RWPE2 (cell line): Measurements from ENCODE around the gene ONECUT1.
A peak's percentile ranks its signal among the peaks of the same experiment; 100 is the strongest.

Experiments
- ATAC-seq: fragments of 200-7000 bp; cut with Tn5 transposase; 3 replicates; pipeline ENCODE4 v1.9.1; 2021; ENCODE audit warnings: low read depth
- DNase-seq: peaks from one replicate; pipeline ENCODE4 v3.0.0-alpha.2; 2020; ENCODE audit warnings: low spot score
- H3K27ac ChIP-seq: fragments of 450-650 bp; 2 replicates; pipeline ENCODE4 v1.5.1; 2017; ENCODE audit warnings: mild to moderate bottlenecking; ENCODE audit not compliant: poor library complexity, severe bottlenecking
- H3K27me3 ChIP-seq: fragments of 250-450 bp; sonication (Bioruptor Pico); 2 replicates; pipeline ENCODE4 v1.5.1; 2021; ENCODE audit warnings: mild to moderate bottlenecking, moderate library complexity; ENCODE audit not compliant: insufficient read depth, poor library complexity, severe bottlenecking
- H3K36me3 ChIP-seq: fragments of 250-450 bp; sonication (Bioruptor Pico); 2 replicates; pipeline ENCODE4 v1.5.1; 2020; ENCODE audit warnings: low read depth, mild to moderate bottlenecking, moderate library complexity
- H3K4me1 ChIP-seq: fragments of 250-450 bp; sonication (Bioruptor Pico); 2 replicates; pipeline ENCODE4 v1.5.1; 2021; ENCODE audit warnings: mild to moderate bottlenecking, moderate library complexity; ENCODE audit not compliant: insufficient read depth, poor library complexity, severe bottlenecking
- H3K4me3 ChIP-seq: fragments of 250-450 bp; sonication (Bioruptor Pico); 2 replicates; pipeline ENCODE4 v1.5.1; 2021; ENCODE audit warnings: mild to moderate bottlenecking, moderate library complexity; ENCODE audit not compliant: severe bottlenecking
- H3K9me3 ChIP-seq: fragments of 250-450 bp; sonication (Bioruptor Pico); 2 replicates; pipeline ENCODE4 v1.5.1; 2021; ENCODE audit warnings: mild to moderate bottlenecking, moderate library complexity; ENCODE audit not compliant: severe bottlenecking
- CTCF ChIP-seq: fragments of 450-650 bp; IDR thresholded peaks from one replicate; pipeline ENCODE4 v1.5.1; 2017; ENCODE audit warnings: mild to moderate bottlenecking, moderate library complexity; ENCODE audit not compliant: poor library complexity, severe bottlenecking

The ONECUT1 gene

DNA sequence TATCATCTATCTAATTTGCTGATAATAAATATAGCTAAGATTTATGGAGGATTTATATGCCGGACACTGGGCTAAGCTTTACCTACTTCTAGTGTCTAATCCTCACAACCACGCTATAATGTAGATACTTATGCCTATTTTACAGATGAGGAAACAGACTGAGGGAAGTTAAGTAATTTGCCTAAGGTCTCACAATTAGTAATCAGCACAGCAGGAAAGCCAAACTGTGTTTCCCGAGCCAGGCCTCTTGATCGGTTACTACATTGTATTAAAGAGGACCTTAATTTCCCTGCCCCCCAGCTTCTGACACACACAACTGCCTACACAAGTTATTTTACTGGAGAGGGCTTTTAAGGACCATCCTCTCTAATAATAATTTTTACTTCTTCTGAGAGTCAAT is 40.9 kb downstream of the ONECUT1 start:
- no peak overlapping the region for H3K27ac ChIP-seq
- H3K4me3 ChIP-seq: no peak overlapping the region
- ATAC-seq (no peak), DNase-seq (no peak)
- no peaks in the 10 kb centered on the region for H3K9me3 ChIP-seq
- no peaks in the 10 kb centered on the region for H3K4me1 ChIP-seq
- peaks cover 12% of the 10 kb centered on the region for H3K27me3 ChIP-seq
- no peak for TF ChIP-seq CTCF
- no peaks in the 10 kb centered on the region for H3K36me3 ChIP-seq

DNA sequence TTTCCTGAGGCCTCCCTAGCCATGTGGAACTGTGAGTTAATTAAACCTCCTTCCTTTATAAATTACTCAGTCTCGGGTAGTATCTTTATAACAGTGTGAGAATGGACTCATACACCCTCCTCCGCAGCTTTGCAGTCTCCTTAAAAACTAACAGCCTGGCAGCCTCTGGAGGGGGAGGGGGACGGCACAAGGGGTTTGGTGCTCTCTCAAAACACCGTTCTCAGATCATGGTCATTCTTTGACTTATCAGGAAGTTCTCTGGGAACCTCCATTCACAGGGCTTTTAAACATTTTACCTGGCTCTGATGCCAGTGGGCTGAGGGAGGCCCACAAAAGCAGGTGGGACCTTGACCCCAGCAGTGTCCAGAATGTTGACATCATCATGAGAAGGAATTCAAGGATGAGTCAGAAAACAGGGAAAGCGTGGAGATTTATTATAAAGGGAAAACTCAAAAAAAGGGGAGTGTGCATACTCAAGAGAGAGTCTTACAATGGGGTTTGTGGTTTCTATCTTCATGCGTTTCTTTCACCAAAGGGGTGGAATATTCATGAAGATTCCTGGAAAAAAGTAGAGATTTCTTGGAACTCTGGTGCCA is 43.9 kb downstream of the ONECUT1 start:
- ATAC-seq (no peak), DNase-seq (no peak)
- Histone ChIP-seq H3K36me3 (no peaks in the 10 kb centered on the region), H3K4me3 (no peak overlapping the region), H3K27me3 (peaks cover 3% of the 10 kb centered on the region), H3K9me3 (no peaks in the 10 kb centered on the region), H3K4me1 (no peaks in the 10 kb centered on the region), H3K27ac (no peak overlapping the region)
- no peak for TF ChIP-seq CTCF

DNA sequence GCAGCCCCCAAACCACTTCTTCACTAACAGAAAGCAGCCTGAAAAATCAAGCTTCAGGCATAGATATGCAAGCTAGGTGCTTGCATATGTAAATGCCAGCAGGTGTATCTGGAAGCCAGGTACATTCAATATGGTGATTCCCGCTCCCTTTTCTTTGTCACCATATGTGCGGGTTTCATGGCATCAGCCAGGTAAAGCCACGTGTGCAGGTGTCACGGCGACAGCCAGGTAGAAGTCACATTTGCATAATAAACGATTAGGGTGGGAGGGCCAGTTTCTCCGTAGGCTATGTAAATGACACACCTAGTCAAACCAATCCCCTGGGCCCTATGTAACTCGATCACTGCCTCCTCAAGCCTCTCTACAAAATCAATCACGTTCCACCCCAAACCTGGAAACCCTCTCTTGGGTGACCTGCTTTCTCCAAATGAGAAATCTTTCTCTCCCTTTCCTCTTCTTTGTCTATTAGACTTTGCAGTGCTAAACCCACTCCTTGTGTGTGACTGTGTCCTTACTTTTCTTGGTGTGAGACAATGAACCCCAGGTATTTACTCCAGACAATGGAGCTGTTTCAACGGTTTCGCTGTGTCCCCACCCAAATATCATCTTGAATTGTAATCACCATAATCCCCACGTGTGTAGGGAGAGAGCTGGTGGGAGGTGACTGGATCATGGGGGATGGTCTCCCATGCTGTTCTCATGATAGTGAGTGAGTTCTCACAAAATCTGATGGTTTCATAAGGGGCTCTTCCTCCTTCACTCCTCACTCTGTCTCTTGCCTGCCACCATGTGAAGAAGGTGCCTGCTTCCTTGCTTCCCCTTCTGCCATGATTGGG is 44.6 kb downstream of the ONECUT1 start:
- Histone ChIP-seq H3K27me3 (peaks cover 3% of the 10 kb centered on the region), H3K27ac (no peak overlapping the region), H3K36me3 (no peaks in the 10 kb centered on the region), H3K4me1 (no peaks in the 10 kb centered on the region), H3K9me3 (no peaks in the 10 kb centered on the region), H3K4me3 (no peak overlapping the region)
- ATAC-seq: no peak
- DNase-seq: no peak
- TF ChIP-seq CTCF: no peak

- Histone ChIP-seq H3K27ac (no peak overlapping the region), H3K9me3 (no peaks in the 10 kb centered on the region), H3K4me1 (no peaks in the 10 kb centered on the region), H3K36me3 (no peaks in the 10 kb centered on the region), H3K27me3 (no peaks in the 10 kb centered on the region), H3K4me3 (no peak overlapping the region)
- no peak for ATAC-seq
- no peak for DNase-seq
- no peak for TF ChIP-seq CTCF
These were observed 51.8 kb downstream of the ONECUT1 start for GRCh38 chr15:52738311-52738710.

DNA sequence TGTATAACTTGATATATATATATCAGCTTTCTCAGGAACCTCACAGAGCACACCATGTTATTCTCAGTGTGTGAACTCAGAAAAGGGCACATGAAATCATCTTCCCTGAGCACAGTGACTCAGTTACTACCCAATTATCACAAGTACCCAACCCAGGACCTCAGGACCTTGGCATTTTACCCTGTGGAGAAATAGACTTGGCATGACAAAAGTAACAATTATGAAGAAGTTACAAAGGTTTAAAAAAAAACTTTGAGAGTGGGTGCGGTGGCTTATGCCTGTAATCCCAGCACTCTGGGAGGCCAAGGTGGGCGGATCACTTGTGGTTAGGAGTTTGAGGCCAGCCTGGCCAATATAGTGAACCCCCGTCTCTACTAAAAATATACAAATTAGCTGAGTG is 52.4 kb downstream of the ONECUT1 start:
- no peak overlapping the region for H3K27ac ChIP-seq
- no peaks in the 10 kb centered on the region for H3K4me1 ChIP-seq
- ATAC-seq (0 out of 3 replicates have a peak, but pooled peaks have one; percentile 28), DNase-seq (no peak)
- H3K9me3 ChIP-seq: no peaks in the 10 kb centered on the region
- no peaks in the 10 kb centered on the region for H3K36me3 ChIP-seq
- H3K4me3 ChIP-seq: no peak overlapping the region
- no peaks in the 10 kb centered on the region for H3K27me3 ChIP-seq
- TF ChIP-seq CTCF: no peak
